B cell (primary cell): Measurements from ENCODE around the gene NAXD.

ENCODE experiments used
- CTCF ChIP-seq: fragments of 200-600 bp; IDR thresholded peaks from one replicate; pipeline ENCODE4 v1.8.0; 2022; ENCODE audit warnings: antibody characterized with exemption, mild to moderate bottlenecking
- EZH2 ChIP-seq: IDR thresholded peaks from 2 replicates; pipeline ENCODE4 v1.6.1; 2012; ENCODE audit warnings: borderline replicate concordance, low read depth, mild to moderate bottlenecking, moderate library complexity, low read length; ENCODE audit not compliant: insufficient read depth, poor library complexity, severe bottlenecking

GRCh38 chr13:110568612-110569011 lies 46.7 kb upstream of the NAXD start:
- no peak for TF ChIP-seq CTCF
- TF ChIP-seq EZH2, result no peak
